ENCODE measurements around the gene TRIM71.
"Not testable (repeated sequence)": the region's sequence is repeated elsewhere in the genome, so short reads cannot be mapped to it uniquely, and the experiment has no call there.

The TRIM71 gene

GRCh38 chr3:32940726-32941125 lies 122.9 kb downstream of the TRIM71 start:
- DNase-seq, result no peak

- no peak for DNase-seq
These were observed 127.3 kb downstream of the TRIM71 start for GRCh38 chr3:32945136-32945535.

- DNase-seq, result not testable (repeated sequence)
These were observed 127.8 kb downstream of the TRIM71 start for GRCh38 chr3:32945598-32945997.

- DNase-seq, result no peak
These were observed 129.4 kb downstream of the TRIM71 start for GRCh38 chr3:32946973-32947788.
